Measurements from ENCODE around the gene KMO. TPM values are rescaled to one million over a fixed set of nuclear protein-coding genes. Genes with fewer than 3 reads are reported as not detected.

Gene KMO
- total and polyA plus RNA-seq, 7 donors = 0.27 to 5.4 (median 1.8) TPM

DNA sequence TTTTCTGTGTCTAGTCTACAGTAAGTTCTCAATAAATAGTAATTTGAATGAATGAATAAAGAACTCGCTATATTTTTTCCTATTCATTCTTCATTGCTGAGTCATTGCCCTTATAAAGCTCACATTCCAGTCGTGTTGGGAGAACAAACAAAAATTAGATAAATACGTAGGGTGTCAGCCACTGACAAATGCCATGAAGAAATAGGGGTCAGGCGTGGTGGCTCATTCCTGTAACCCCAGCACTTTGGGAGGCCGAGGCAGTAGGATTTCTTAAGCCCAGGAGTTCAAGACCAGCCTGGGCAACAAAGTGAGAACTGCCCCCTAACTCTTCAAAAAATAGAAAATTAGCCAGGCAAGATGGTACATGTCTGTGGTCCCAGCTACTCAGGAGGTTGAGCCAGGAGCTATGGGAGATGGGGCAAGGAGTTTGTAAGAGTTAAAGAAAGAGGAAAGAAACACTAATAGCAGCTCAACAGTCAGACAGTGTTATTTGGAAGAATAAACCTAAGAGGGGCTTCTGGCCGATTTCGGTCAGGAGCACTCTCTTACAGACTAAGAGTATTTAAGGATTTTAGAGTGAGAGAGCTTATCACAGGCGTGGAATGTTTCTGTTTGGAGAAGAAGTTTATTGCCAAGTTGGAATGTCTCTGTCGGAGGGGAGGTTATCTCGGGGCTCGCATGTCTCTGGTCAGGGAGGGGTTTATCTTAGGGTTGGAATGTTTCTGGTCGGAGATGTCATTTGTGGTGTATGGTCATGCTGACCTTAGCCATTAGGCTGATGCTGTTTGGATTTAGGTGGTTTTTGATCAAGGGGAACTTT lies 109.8 kb downstream of the KMO start:
- TF ChIP-seq POLR2AphosphoS5 (IDR thresholded peaks at IDR 0.05) (no peak), EP300 (IDR thresholded peaks at IDR 0.05) (no peak), POLR2A (IDR thresholded peaks at IDR 0.05) (no peak)
- TF ChIP-seq, protein P1, sequence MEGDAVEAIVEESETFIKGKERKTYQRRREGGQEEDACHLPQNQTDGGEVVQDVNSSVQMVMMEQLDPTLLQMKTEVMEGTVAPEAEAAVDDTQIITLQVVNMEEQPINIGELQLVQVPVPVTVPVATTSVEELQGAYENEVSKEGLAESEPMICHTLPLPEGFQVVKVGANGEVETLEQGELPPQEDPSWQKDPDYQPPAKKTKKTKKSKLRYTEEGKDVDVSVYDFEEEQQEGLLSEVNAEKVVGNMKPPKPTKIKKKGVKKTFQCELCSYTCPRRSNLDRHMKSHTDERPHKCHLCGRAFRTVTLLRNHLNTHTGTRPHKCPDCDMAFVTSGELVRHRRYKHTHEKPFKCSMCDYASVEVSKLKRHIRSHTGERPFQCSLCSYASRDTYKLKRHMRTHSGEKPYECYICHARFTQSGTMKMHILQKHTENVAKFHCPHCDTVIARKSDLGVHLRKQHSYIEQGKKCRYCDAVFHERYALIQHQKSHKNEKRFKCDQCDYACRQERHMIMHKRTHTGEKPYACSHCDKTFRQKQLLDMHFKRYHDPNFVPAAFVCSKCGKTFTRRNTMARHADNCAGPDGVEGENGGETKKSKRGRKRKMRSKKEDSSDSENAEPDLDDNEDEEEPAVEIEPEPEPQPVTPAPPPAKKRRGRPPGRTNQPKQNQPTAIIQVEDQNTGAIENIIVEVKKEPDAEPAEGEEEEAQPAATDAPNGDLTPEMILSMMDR (IDR thresholded peaks at IDR 0.05) = no peak
- WGBS, 2 donors = 62 to 84% methylated on average over 12 of the region's 12 CpGs
- no peak overlapping the region for H3K27ac ChIP-seq
- no peaks in the 10 kb centered on the region for H3K36me3 ChIP-seq
- peaks cover 0 to 29% (median 15%) of the 10 kb centered on the region in 4 donors for H3K4me1 ChIP-seq
- no peak overlapping the region for H3K4me3 ChIP-seq
- no peaks in the 10 kb centered on the region for H3K27me3 ChIP-seq
- no peak for DNase-seq
- H3K9me3 ChIP-seq = no peaks in the 10 kb centered on the region
- intact Hi-C loops (cut with DNase I) = loop anchor here (2.0 to 10.0 kb wide), 4 partner anchors 127 to 1613 kb away; partner anchors contain the start of genes CEP170, EXO1, FH and SDCCAG8

DNA sequence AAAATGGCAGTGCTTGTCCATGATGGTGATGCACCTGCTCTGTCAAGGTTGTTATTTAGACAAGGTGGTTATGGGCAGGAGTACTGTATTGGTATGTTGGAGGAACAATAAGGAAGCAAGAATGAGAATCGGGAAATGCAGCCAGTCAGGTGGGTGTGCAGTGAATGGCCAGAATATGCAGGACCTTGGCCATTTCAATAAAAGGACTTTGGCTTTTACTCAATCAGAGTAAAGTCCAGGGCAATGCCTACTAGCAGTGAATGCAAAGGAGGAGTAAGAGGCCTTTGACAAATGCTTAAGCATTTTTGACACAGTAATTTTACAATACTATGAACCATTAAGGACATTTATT lies 110.4 kb downstream of the KMO start:
- H3K36me3 ChIP-seq = no peaks in the 10 kb centered on the region
- DNase-seq = no peak
- H3K27me3 ChIP-seq = no peaks in the 10 kb centered on the region
- TF ChIP-seq, protein P1 (IDR thresholded peaks at IDR 0.05) = no peak
- TF ChIP-seq POLR2A (IDR thresholded peaks at IDR 0.05) = no peak
- no peak for TF ChIP-seq EP300 (IDR thresholded peaks at IDR 0.05)
- WGBS, 2 donors = 25 to 76% methylated on average over 1 of the region's 1 CpG
- no peak overlapping the region for H3K27ac ChIP-seq
- intact Hi-C loops (cut with DNase I) = loop anchor here (5.0 to 10.0 kb wide), 3 partner anchors 128 to 1612 kb away; partner anchors contain the start of genes CEP170, EXO1, FH and SDCCAG8
- no peak overlapping the region for H3K4me3 ChIP-seq
- H3K4me1 ChIP-seq = peaks cover 0 to 23% (median 12%) of the 10 kb centered on the region in 4 donors
- no peaks in the 10 kb centered on the region for H3K9me3 ChIP-seq

DNA sequence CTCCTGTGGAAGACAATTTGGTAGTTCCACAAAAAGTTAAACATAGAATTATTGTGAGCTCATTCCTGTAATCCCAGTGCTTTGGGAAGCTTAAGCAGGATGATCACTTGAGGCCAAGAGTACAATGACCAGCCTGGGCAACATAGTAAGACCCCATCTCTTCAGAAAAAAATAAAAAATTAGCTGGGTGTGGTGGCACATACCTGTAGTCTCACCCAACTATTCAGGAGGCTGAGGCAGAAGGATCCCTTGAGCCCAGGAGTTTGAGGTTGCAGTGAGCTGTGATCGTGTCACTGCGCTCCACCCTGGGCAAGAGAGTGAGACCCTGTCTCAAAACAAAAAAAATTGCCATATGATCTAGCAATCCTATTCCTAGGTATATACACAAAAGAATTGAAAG lies 112.1 kb downstream of the KMO start:
- Histone ChIP-seq H3K4me3 (no peak overlapping the region), H3K27ac (no peak overlapping the region), H3K9me3 (no peaks in the 10 kb centered on the region), H3K36me3 (no peaks in the 10 kb centered on the region), H3K4me1 (peaks cover 0 to 8% (median under 1%) of the 10 kb centered on the region in 4 donors), H3K27me3 (no peaks in the 10 kb centered on the region)
- WGBS, 2 donors = 96 to 100% methylated on average over 2 of the region's 2 CpGs
- DNase-seq = no peak
- TF ChIP-seq POLR2AphosphoS5 (IDR thresholded peaks at IDR 0.05) (no peak), POLR2A (IDR thresholded peaks at IDR 0.05) (no peak), EP300 (IDR thresholded peaks at IDR 0.05) (no peak)
- TF ChIP-seq, protein P1 (IDR thresholded peaks at IDR 0.05) = no peak
- intact Hi-C loops (cut with DNase I) = loop anchor here (5.0 to 10.0 kb wide), 3 partner anchors 129 to 1611 kb away; partner anchors contain the start of genes CEP170, EXO1, FH and SDCCAG8

DNA sequence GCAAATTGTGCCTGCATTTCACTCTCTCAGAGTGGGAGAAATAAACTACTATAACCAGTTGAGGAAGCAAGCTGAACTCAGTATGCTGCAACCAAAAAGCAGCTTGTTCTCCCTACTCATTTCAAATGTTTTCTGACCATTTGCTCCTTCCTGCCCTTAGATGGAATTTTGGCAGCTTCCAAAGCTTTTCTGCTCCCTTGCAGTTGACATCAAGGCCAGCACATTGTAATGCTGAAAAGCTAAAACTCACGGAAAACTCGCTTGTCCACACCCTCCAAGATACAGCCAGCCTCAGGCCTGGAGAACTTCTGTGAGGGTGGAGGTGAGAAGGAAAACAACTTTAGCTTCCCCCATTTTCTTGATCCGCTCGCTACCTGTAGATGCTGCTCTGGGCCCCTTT lies 113.0 kb downstream of the KMO start:
- Histone ChIP-seq H3K27ac (no peak overlapping the region), H3K36me3 (no peaks in the 10 kb centered on the region), H3K4me3 (no peak overlapping the region), H3K9me3 (no peaks in the 10 kb centered on the region), H3K27me3 (no peaks in the 10 kb centered on the region), H3K4me1 (peaks cover 0 to 6% (median 0%) of the 10 kb centered on the region in 4 donors)
- WGBS, 2 donors = 86 to 91% methylated on average over 4 of the region's 4 CpGs
- intact Hi-C loops (cut with DNase I) = loop anchor here (10.0 kb wide), 2 partner anchors 130 to 1610 kb away; partner anchors contain the start of genes CEP170, FH and SDCCAG8
- TF ChIP-seq POLR2AphosphoS5 (IDR thresholded peaks at IDR 0.05) (no peak), EP300 (IDR thresholded peaks at IDR 0.05) (no peak), POLR2A (IDR thresholded peaks at IDR 0.05) (no peak)
- TF ChIP-seq, protein P1 (IDR thresholded peaks at IDR 0.05) = no peak
- DNase-seq = no peak

Other genes starting within 250 kb of the KMO start
- gene RGS7, start 175.2 kb upstream of the KMO start, total RNA-seq = 1 to 10 TPM in 1 of 4 donors, under 1 TPM in 1, not detected in 2; 0.33 to 1.8 TPM
- gene RGS7, start 175.2 kb upstream of the KMO start, polyA plus RNA-seq = under 1 TPM in 1 of 3 donors, not detected in 2; 0.10 TPM
- 10 to 100 TPM; 39.9 to 69.2 (median 53.2) TPM for gene FH, start 12.6 kb upstream of the KMO start, total RNA-seq
- gene FH, start 12.6 kb upstream of the KMO start, polyA plus RNA-seq = 100 to 1,000 TPM in 1 of 3 donors, 10 to 100 TPM in 2; 75.0 to 125 (median 79.3) TPM
- gene CHML, start 108.0 kb downstream of the KMO start, total RNA-seq = 1 to 10 TPM; 6.1 to 8.0 (median 6.6) TPM
- gene CHML, start 108.0 kb downstream of the KMO start, polyA plus RNA-seq = 1 to 10 TPM; 1.6 to 3.9 (median 2.4) TPM
- 10 to 100 TPM in 1 of 4 donors, 1 to 10 TPM in 3; 2.5 to 12.8 (median 5.2) TPM for gene OPN3, start 108.0 kb downstream of the KMO start, total RNA-seq
- gene OPN3, start 108.0 kb downstream of the KMO start, polyA plus RNA-seq = 10 to 100 TPM; 20.0 to 58.9 (median 53.4) TPM
- not detected for gene WDR64, start 119.9 kb downstream of the KMO start, total RNA-seq
- under 1 TPM in 1 of 3 donors, not detected in 2; 0.09 TPM for gene WDR64, start 119.9 kb downstream of the KMO start, polyA plus RNA-seq